HCT116 (cell line): ENCODE data around the gene PPP2R2D. TPM values are rescaled to one million over a fixed set of nuclear protein-coding genes. Genes with fewer than 3 reads are reported as not detected.
A peak's percentile ranks its signal among the peaks of the same experiment; 100 is the strongest.

ENCODE experiments used
- ATAC-seq: fragments of 200-7000 bp; cut with Tn5 transposase; 2 replicates; pipeline ENCODE4 v1.9.1; 2020; ENCODE audit warnings: mild to moderate bottlenecking, moderate library complexity
- BruUV-seq: library from RNA; stranded (reverse); fragments of 400-500 nt; replicated peaks from 2 replicates; lab custom pipeline; 2021; lab: Mats Ljungman, UMichigan
- CTCF ChIA-PET: fragments of 300-600 bp; sonication (Branson Sonifier 250); formaldehyde crosslinking; loops from one replicate; lab custom pipeline; 2021; ENCODE audit warnings: antibody characterized with exemption; lab: Charles Lee
- POLR2A ChIA-PET: fragments of 300-600, 350-600 bp; sonication (Branson Sonifier 250); formaldehyde crosslinking; loops from one replicate; lab custom pipeline; 2021; ENCODE audit warnings: antibody characterized with exemption; lab: Charles Lee
- RAD21 ChIA-PET, 2 experiments: fragments of 300-600 bp; sonication (Branson Sonifier 250); formaldehyde crosslinking; loops; one replicate each; lab custom pipeline; 2023; ENCODE audit warnings: low total read pairs in 2 of 2; ENCODE audit not compliant: uncharacterized antibody in 2 of 2, unreplicated experiment in 2 of 2, low non-redundant PET in 1 of 2; lab: Charles Lee
- DNase-seq: peaks from one replicate; pipeline ENCODE4 v3.0.0-alpha.2; 2010; ENCODE audit warnings: low read depth, low spot score
- H2AFZ ChIP-seq: fragments of 200-600 bp; shearing (Covaris generic), sonication (generic); 2 replicates; pipeline ENCODE4 v1.6.1; 2017; ENCODE audit warnings: low read depth, mixed run types, mixed read lengths, antibody characterized with exemption, low read length; ENCODE audit not compliant: poor library complexity, severe bottlenecking
- H3K27ac ChIP-seq: 2 replicates; pipeline ENCODE4 v1.5.1; 2012; ENCODE audit warnings: low read depth, low read length
- H3K27me3 ChIP-seq: fragments of 200-600 bp; sonication (generic); 2 replicates; pipeline ENCODE4 v1.6.1; 2016; ENCODE audit warnings: mixed run types, low read length, mixed read lengths; ENCODE audit not compliant: insufficient read depth
- H3K36me3 ChIP-seq, 2 experiments: fragments of 200-500 bp in 1 of 2; fragments of 200-600 bp in 1 of 2; sonication (Bioruptor generic) in 1 of 2; sonication (generic) in 1 of 2; 2 replicates each; pipeline versions ENCODE4 v1.5.1 to v1.6.1; 2014 to 2016; ENCODE audit warnings: low read length in 2 of 2, inconsistent platforms in 1 of 2, mixed read lengths in 1 of 2, mixed run types in 1 of 2; ENCODE audit not compliant: insufficient read depth in 2 of 2, control insufficient read depth in 1 of 2
- H3K4me1 ChIP-seq, 2 experiments: fragments of 200-600 bp in 1 of 2; sonication (generic) in 1 of 2; 2 replicates each; pipeline versions ENCODE4 v1.5.1 to v1.6.1; 2012 to 2017; ENCODE audit warnings: low read length in 2 of 2, inconsistent platforms in 1 of 2, mild to moderate bottlenecking in 1 of 2, mixed read lengths in 1 of 2, mixed run types in 1 of 2, moderate library complexity in 1 of 2; ENCODE audit not compliant: insufficient read depth in 2 of 2, control insufficient read depth in 1 of 2
- H3K4me2 ChIP-seq: fragments of 200-600 bp; sonication (generic); 2 replicates; pipeline ENCODE4 v1.6.1; 2017; ENCODE audit warnings: mixed run types, low read length, mixed read lengths
- H3K4me3 ChIP-seq, 2 experiments: fragments of 200-600 bp in 1 of 2; sonication (generic) in 1 of 2; replicated peaks in 1 of 2; 2 replicates each; pipeline ENCODE4 v1.5.1; 2011 to 2016; ENCODE audit warnings: low read length in 2 of 2, control low read depth in 1 of 2, low read depth in 1 of 2, mild to moderate bottlenecking in 1 of 2, mixed read lengths in 1 of 2, mixed run types in 1 of 2
- H3K79me2 ChIP-seq: fragments of 200-600 bp; sonication (generic); 2 replicates; pipeline ENCODE4 v1.6.1; 2017; ENCODE audit warnings: mild to moderate bottlenecking, mixed run types, low read length, moderate library complexity, mixed read lengths; ENCODE audit not compliant: insufficient read depth
- H3K9ac ChIP-seq: fragments of 200-600 bp; sonication (generic); 2 replicates; pipeline ENCODE4 v1.6.1; 2016; ENCODE audit warnings: low read length, mixed read lengths
- H3K9me2 ChIP-seq: fragments of 200-600 bp; sonication (generic), shearing (Covaris generic); 2 replicates; pipeline ENCODE4 v1.6.1; 2017; ENCODE audit warnings: mixed run types, mild to moderate bottlenecking, moderate library complexity; ENCODE audit not compliant: insufficient read depth
- H3K9me3 ChIP-seq, 2 experiments: fragments of 200-500 bp in 1 of 2; fragments of 200-600 bp in 1 of 2; sonication (Bioruptor generic) in 1 of 2; sonication (generic) in 1 of 2; 2 replicates each; pipeline ENCODE4 v1.6.1; 2014 to 2017; ENCODE audit warnings: low read length in 2 of 2, mixed read lengths in 2 of 2, inconsistent platforms in 1 of 2, low read depth in 1 of 2, mild to moderate bottlenecking in 1 of 2, mixed run types in 1 of 2, moderate library complexity in 1 of 2; ENCODE audit not compliant: control insufficient read depth in 1 of 2, insufficient read depth in 1 of 2
- H4K20me1 ChIP-seq: fragments of 200-600 bp; sonication (generic), shearing (Covaris generic); 2 replicates; pipeline ENCODE4 v1.6.1; 2017; ENCODE audit warnings: mixed run types, mild to moderate bottlenecking, moderate library complexity; ENCODE audit not compliant: insufficient read depth
- CBX3 ChIP-seq: IDR thresholded peaks from 2 replicates; pipeline ENCODE4 v1.6.1; 2012; ENCODE audit warnings: low read depth
- EZH2 ChIP-seq: fragments of 200-600 bp; sonication (generic); IDR thresholded peaks from 2 replicates; pipeline ENCODE4 v1.6.1; 2017; ENCODE audit warnings: antibody characterized with exemption, mixed run types
- EZH2phosphoT487 ChIP-seq: fragments of 200-600 bp; IDR thresholded peaks from 2 replicates; pipeline ENCODE4 v1.6.1; 2018; ENCODE audit warnings: antibody characterized with exemption, borderline replicate concordance
- POLR2A ChIP-seq: IDR thresholded peaks from 2 replicates; pipeline ENCODE4 v1.7.0; 2011; ENCODE audit warnings: borderline replicate concordance; ENCODE audit not compliant: insufficient read depth, insufficient read length; ENCODE audit errors: extremely low read depth
- RAD21 ChIP-seq: IDR thresholded peaks from 2 replicates; pipeline ENCODE4 v1.6.1; 2012; ENCODE audit warnings: low read depth, mild to moderate bottlenecking
- SP1 ChIP-seq: IDR thresholded peaks from 2 replicates; pipeline ENCODE4 v1.6.1; 2012; ENCODE audit warnings: low read depth
- TCF7L2 ChIP-seq: IDR thresholded peaks from 2 replicates; pipeline ENCODE4 v1.7.0; 2011; ENCODE audit warnings: borderline replicate concordance, inconsistent platforms; ENCODE audit not compliant: insufficient read depth, insufficient read length; ENCODE audit errors: extremely low read depth
- ZFX ChIP-seq: fragments of 450-650 bp; IDR thresholded peaks from 2 replicates; pipeline ENCODE4 v1.6.1; 2017
- intact Hi-C: fragments of 100-400 bp; cut with micrococcal nuclease; formaldehyde crosslinking; loops from 2 replicates; pipeline ENCODE4 v1.10.0; 2022
- total RNA-seq: library from RNA; stranded (reverse); gene quantifications from one replicate; pipeline ENCODE4 v1.2.1, GENCODE V29; 2021; ENCODE audit not compliant: unreplicated experiment
- TF ChIP-seq, protein P1 (sequence below), 3 experiments: fragments of 200-600 bp in 1 of 3; sonication (generic) in 1 of 3; IDR thresholded peaks in 2 of 3; conservative IDR thresholded peaks in 1 of 3; 2 replicates each; pipeline ENCODE4 v1.5.1; 2012 to 2017; ENCODE audit warnings: low read depth in 2 of 3, low read length in 2 of 3, antibody characterized with exemption in 1 of 3, borderline replicate concordance in 1 of 3, control low read depth in 1 of 3, mild to moderate bottlenecking in 1 of 3, mixed read lengths in 1 of 3, mixed run types in 1 of 3, moderate library complexity in 1 of 3; ENCODE audit not compliant: insufficient read depth in 1 of 3
- TF ChIP-seq, protein P2 (sequence below): IDR thresholded peaks from 2 replicates; pipeline ENCODE4 v1.6.1; 2012
- TF ChIP-seq, protein P3 (sequence below): IDR thresholded peaks from 2 replicates; pipeline ENCODE4 v1.6.1; 2011; ENCODE audit warnings: mild to moderate bottlenecking, low read length, moderate library complexity; ENCODE audit not compliant: insufficient replicate concordance; ENCODE audit errors: extremely low read depth
- TF ChIP-seq, protein P4 (sequence below): IDR thresholded peaks from 2 replicates; pipeline ENCODE4 v1.6.1; 2012

The PPP2R2D gene
- total RNA-seq, 1 experiment from 2014 or later, result 18.1 TPM

- peak; percentile 48 for DNase-seq
- H3K27me3 ChIP-seq, result no peaks in the 10 kb centered on the region
- ATAC-seq, result peak; percentile 93
- ChIA-PET CTCF (no interaction called here), POLR2A (no interaction called here), RAD21 (no interaction called here)
- H3K79me2 ChIP-seq, result no peaks in the 10 kb centered on the region
- no peak overlapping the region for H2AFZ ChIP-seq
- TF ChIP-seq RAD21 (peak; percentile 81), CBX3 (no peak), SP1 (no peak), EZH2 (no peak)
- TF ChIP-seq, protein P1, sequence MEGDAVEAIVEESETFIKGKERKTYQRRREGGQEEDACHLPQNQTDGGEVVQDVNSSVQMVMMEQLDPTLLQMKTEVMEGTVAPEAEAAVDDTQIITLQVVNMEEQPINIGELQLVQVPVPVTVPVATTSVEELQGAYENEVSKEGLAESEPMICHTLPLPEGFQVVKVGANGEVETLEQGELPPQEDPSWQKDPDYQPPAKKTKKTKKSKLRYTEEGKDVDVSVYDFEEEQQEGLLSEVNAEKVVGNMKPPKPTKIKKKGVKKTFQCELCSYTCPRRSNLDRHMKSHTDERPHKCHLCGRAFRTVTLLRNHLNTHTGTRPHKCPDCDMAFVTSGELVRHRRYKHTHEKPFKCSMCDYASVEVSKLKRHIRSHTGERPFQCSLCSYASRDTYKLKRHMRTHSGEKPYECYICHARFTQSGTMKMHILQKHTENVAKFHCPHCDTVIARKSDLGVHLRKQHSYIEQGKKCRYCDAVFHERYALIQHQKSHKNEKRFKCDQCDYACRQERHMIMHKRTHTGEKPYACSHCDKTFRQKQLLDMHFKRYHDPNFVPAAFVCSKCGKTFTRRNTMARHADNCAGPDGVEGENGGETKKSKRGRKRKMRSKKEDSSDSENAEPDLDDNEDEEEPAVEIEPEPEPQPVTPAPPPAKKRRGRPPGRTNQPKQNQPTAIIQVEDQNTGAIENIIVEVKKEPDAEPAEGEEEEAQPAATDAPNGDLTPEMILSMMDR (IDR thresholded peaks at IDR 0.05 in 2 of 3, conservative IDR thresholded peaks at IDR 0.05 in 1 of 3; ENCODE audit: borderline replicate concordance in 1 of 3, insufficient read depth in 1 of 3, low read depth in 2 of 3, low read length in 2 of 3), result peak; percentile 44 to 59 (median 47); a peak in 5 of 6 replicates
- H3K4me1 ChIP-seq, result no peaks in the 10 kb centered on the region
- BruUV-seq, result no TSS peak
- intact Hi-C loops, result loop anchor here (1.0 to 10.0 kb wide), 3 partner anchors 420 to 1684 kb away; no protein-coding TSS in a partner anchor
- H3K9me3 ChIP-seq, result no peaks in the 10 kb centered on the region
- H3K9me2 ChIP-seq, result no peaks in the 10 kb centered on the region
- no peak overlapping the region for H3K9ac ChIP-seq
- no peak overlapping the region for H3K4me3 ChIP-seq
- no peaks in the 10 kb centered on the region for H4K20me1 ChIP-seq
- H3K36me3 ChIP-seq, result no peaks in the 10 kb centered on the region
- H3K27ac ChIP-seq, result no peak overlapping the region
- no peak overlapping the region; the same call in 1 of the 2 replicates for H3K4me2 ChIP-seq
These were observed 25.8 kb upstream of the PPP2R2D start for GRCh38 chr10:131874991-131875451.

DNA sequence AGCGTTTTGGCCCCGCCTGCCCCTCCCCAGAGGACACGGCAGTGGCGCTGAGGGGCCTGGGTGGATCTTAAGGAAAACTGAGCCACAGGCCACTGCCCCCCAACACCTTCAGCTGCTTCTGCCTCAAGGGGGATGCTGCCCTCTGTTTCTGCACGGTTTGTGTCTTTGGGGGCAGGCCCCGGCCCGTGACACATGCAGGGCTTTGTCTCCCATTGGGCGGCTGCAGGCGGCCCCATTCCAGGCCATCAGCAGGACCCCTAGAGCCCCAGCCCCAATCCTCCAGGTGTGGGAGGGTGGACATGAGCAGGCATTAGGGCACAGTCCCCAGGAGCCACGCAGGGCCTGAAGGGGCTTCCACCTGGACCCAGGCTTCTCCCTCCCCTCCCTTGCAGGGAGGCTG lies 25.3 kb upstream of the PPP2R2D start:
- no peaks in the 10 kb centered on the region for H3K27me3 ChIP-seq
- no peak overlapping the region for H3K9ac ChIP-seq
- ATAC-seq (no peak), DNase-seq (no peak)
- no TSS peak for BruUV-seq
- ChIA-PET RAD21 (no interaction called here), CTCF (no interaction called here), POLR2A (no interaction called here)
- H3K27ac ChIP-seq, result no peak overlapping the region
- no peak overlapping the region for H2AFZ ChIP-seq
- no peaks in the 10 kb centered on the region for H3K9me3 ChIP-seq
- H3K4me3 ChIP-seq, result no peak overlapping the region
- intact Hi-C loops, result loop anchor here (1.0 to 10.0 kb wide), 3 partner anchors 421 to 1685 kb away; no protein-coding TSS in a partner anchor
- H3K9me2 ChIP-seq, result no peaks in the 10 kb centered on the region
- no peaks in the 10 kb centered on the region for H4K20me1 ChIP-seq
- no peaks in the 10 kb centered on the region for H3K36me3 ChIP-seq
- H3K4me1 ChIP-seq, result no peaks in the 10 kb centered on the region
- H3K79me2 ChIP-seq, result no peaks in the 10 kb centered on the region
- no peak overlapping the region for H3K4me2 ChIP-seq
- TF ChIP-seq RAD21 (no peak), ZFX (no peak), EZH2phosphoT487 (no peak), EZH2 (no peak), POLR2A (no peak), TCF7L2 (no peak)
- TF ChIP-seq, protein P2, sequence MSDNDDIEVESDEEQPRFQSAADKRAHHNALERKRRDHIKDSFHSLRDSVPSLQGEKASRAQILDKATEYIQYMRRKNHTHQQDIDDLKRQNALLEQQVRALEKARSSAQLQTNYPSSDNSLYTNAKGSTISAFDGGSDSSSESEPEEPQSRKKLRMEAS, result no peak
- TF ChIP-seq, protein P3, sequence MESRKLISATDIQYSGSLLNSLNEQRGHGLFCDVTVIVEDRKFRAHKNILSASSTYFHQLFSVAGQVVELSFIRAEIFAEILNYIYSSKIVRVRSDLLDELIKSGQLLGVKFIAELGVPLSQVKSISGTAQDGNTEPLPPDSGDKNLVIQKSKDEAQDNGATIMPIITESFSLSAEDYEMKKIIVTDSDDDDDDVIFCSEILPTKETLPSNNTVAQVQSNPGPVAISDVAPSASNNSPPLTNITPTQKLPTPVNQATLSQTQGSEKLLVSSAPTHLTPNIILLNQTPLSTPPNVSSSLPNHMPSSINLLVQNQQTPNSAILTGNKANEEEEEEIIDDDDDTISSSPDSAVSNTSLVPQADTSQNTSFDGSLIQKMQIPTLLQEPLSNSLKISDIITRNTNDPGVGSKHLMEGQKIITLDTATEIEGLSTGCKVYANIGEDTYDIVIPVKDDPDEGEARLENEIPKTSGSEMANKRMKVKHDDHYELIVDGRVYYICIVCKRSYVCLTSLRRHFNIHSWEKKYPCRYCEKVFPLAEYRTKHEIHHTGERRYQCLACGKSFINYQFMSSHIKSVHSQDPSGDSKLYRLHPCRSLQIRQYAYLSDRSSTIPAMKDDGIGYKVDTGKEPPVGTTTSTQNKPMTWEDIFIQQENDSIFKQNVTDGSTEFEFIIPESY, result no peak
- TF ChIP-seq, protein P1 (IDR thresholded peaks at IDR 0.05 in 2 of 3, conservative IDR thresholded peaks at IDR 0.05 in 1 of 3; ENCODE audit: borderline replicate concordance in 1 of 3, insufficient read depth in 1 of 3, low read depth in 2 of 3, low read length in 2 of 3), result no peak
- TF ChIP-seq, protein P4, sequence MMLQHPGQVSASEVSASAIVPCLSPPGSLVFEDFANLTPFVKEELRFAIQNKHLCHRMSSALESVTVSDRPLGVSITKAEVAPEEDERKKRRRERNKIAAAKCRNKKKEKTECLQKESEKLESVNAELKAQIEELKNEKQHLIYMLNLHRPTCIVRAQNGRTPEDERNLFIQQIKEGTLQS, result no peak
